Choroid plexus epithelial cell (primary cell): ENCODE results near the gene KCNS1.

Experiments used
- DNase-seq: peaks from one replicate; pipeline ENCODE4 v3.0.0-alpha.2; 2010; ENCODE audit warnings: low read depth
- H3K4me3 ChIP-seq: 2 replicates; pipeline ENCODE4 v1.5.1; 2011; ENCODE audit warnings: low read depth, mild to moderate bottlenecking, control low read depth, low read length, moderate library complexity
- TF ChIP-seq, protein P1 (sequence below): conservative IDR thresholded peaks from 2 replicates; pipeline ENCODE4 v1.5.1; 2011; ENCODE audit warnings: low read depth, mild to moderate bottlenecking, control low read depth, inconsistent platforms, low read length, moderate library complexity

Gene KCNS1

DNA sequence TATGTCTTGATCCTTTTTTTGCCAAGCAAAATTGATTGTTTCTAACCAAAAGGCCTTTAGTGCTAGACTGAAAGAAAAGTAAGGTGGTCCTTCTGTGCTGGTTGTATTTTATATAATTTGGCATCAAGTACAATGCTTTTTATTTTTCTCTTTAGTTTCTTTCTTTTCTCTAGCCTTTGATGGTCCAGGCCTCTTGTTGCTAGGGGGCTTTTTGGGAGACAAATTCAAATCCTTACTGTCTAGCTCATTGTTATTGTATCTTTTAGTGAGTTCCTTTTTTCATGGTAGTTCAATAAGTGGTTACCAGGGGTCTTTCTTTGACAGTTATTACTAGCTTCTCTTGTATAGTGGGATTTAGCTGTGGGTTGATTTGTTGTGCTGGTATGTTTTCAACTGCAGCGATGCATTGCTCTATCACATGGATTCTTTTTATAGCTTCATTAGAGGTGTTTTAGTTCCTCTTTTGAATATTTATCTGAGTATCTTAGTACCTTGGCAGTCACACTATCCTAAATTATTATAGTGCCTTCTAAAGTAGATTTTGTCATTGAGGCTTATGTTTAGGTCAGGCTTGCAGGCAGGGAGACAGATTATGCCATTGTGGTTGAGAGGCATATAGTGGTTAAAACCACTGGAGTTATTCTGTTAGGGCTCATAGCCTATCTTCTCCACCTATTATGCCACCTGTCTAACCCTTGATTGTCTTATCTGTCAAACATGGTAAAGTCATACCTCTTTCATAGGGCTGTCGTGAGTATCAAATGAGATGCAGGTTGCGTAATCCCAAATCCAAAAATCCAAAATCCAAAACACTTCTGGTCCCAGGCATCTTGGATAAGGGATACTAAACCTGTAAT lies 49.5 kb downstream of the KCNS1 start:
- TF ChIP-seq, protein P1, sequence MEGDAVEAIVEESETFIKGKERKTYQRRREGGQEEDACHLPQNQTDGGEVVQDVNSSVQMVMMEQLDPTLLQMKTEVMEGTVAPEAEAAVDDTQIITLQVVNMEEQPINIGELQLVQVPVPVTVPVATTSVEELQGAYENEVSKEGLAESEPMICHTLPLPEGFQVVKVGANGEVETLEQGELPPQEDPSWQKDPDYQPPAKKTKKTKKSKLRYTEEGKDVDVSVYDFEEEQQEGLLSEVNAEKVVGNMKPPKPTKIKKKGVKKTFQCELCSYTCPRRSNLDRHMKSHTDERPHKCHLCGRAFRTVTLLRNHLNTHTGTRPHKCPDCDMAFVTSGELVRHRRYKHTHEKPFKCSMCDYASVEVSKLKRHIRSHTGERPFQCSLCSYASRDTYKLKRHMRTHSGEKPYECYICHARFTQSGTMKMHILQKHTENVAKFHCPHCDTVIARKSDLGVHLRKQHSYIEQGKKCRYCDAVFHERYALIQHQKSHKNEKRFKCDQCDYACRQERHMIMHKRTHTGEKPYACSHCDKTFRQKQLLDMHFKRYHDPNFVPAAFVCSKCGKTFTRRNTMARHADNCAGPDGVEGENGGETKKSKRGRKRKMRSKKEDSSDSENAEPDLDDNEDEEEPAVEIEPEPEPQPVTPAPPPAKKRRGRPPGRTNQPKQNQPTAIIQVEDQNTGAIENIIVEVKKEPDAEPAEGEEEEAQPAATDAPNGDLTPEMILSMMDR, result no peak
- H3K4me3 ChIP-seq, result no peak overlapping the region
- no peak for DNase-seq

DNA sequence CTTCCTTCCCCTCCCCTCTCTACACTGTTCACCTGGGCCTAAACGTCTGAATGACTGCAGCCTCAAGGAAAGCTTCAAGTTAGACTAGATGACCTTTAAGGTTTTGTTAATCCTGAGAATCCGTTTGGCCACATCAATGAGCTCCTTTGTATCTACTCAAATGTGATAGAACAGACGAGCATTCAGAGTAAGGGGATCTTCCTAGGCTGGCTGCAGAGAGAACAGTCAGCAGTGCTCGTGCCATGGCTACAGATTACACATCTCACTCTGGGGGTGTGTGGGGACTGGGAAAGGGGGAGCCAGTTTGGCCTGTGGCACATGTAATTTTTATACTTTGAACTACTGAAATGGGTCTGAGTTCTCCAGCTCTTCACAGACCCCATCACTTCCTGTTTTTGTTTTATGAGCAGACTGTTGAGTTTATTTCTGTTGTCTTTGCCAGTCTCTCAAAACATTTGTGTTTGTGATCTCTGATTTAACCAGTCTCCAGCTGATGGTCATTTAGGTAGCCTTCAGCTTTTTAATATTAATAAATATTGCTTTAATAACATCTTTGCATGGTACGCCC lies 50.9 kb downstream of the KCNS1 start:
- TF ChIP-seq, protein P1, result no peak
- DNase-seq, result no peak
- H3K4me3 ChIP-seq, result no peak overlapping the region

DNA sequence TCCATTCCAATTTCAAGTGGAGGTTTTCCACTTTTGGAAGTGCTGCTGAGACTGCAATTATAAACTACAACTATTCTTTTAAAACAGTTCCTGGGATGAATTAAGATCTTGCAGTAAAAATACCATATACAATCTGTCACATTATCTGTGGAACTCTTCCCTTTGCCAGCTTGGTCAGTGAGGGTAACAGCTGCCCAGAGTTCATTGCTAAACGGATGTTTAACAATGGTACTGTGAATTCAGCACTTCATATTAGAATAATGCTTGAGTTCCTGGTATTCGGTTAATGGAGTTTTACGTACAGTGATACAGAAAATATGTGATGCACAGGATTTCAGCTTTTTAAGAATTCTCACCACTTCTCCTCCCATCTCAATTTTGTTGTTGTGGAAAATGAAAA lies 51.5 kb downstream of the KCNS1 start:
- TF ChIP-seq, protein P1, result no peak
- DNase-seq, result no peak
- H3K4me3 ChIP-seq, result no peak overlapping the region

DNA sequence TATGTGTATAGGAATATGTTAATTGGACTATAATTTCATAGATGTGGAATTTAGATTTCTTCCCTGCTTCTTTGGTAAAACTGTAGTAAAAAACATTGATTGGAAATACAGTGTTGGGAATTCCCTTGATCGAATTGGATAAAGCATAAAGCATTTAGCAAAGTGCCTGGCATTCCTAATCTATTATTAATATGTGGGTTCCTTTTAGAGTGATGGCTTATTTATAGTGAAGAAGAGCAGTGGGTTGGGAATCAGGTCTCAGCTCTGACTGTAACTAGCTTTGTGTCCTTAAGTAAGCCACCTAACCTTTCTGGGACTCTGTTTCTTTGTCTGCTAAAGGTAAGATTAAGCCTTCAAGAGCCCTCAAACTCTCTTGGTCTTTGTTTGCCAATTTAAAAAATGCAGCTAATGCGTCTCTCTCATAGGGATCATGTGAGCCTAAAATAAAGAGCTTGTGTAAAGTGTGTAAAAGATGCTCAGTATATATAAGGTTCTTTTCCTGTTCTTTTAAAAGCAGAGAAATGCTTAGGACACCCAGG lies 53.3 kb downstream of the KCNS1 start:
- no peak for DNase-seq
- TF ChIP-seq, protein P1, result no peak
- no peak overlapping the region for H3K4me3 ChIP-seq

DNA sequence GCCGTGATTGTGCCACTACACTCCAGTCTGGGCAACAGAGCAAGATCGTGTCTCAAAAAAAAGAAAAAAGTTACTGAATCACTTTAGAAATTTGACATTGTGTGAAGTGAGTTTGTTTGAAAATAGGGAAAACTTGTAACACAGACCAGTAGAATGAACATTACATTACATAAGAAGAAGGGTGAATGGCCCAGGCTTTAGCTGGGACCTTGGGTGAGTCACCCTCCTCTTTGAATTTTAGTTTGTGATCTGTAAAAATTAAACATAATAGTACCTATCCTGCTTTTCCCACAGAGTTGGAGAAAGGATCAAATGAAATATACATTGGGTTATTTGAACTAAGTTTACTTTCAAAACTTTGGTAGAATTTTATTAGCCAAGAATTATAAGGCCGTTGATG lies 56.3 kb downstream of the KCNS1 start:
- DNase-seq, result no peak
- no peak overlapping the region for H3K4me3 ChIP-seq
- TF ChIP-seq, protein P1, result no peak

DNA sequence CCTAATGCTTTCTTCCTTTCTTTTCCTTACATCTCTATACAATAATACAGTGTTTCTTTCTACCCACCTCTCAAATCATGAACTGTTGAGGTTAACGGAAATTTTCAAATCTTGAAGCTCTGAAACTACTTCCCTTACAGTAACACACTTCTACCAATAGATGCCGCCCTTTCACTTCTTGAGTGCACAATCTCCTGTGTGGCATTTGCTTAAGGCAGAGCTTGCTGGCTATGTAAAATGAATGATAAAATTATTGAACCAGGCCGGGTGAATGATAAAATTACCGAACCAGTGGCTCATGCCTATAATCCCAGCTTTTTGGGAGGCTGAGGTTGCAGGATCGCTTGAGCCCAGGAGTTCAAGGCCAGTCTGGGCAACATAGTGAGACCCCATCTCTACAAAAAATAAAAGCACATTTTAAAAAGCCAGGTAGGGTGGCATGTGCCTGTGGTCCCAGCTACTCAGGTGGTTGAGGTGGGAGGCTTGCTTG lies 56.8 kb downstream of the KCNS1 start:
- DNase-seq, result peak; percentile 93
- H3K4me3 ChIP-seq, result no peak overlapping the region
- TF ChIP-seq, protein P1, result peak; percentile 89

DNA sequence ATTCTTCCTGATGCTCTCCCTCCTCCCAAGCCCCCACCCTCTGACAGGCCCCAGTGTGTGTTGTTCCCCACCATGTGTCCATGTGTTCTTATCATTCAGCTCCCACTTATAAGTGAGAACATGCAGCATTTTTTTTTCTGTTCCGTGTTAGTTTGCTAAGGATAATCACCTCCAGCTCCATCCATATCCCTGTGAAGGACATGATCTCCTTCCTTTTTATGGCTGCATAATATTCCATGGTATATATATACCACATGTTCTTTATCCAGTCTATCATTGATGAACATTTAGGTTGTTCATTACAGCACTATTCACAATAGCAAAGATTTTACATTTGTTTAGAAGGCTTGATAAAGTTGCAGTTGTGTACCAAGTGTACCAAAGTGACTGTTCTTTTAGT lies 57.9 kb downstream of the KCNS1 start:
- TF ChIP-seq, protein P1, result no peak
- H3K4me3 ChIP-seq, result no peak overlapping the region
- no peak for DNase-seq
